CD14-positive monocyte (primary cell): ENCODE data around the gene ERGIC1. TPM values are rescaled to one million over a fixed set of nuclear protein-coding genes. Genes with fewer than 3 reads are reported as not detected.

Experiments
- DNase-seq, 3 donors: peaks; one replicate each; pipeline ENCODE4 v3.0.0-alpha.2; 2011 to 2022
- H2AFZ ChIP-seq: 2 replicates; pipeline ENCODE4 v1.6.0; 2012; ENCODE audit warnings: mild to moderate bottlenecking, low read depth, low read length, inconsistent platforms; ENCODE audit not compliant: insufficient read depth, poor library complexity, severe bottlenecking
- H3K27ac ChIP-seq, 2 donors: 1 replicate in 1 of 2; 2 replicates in 1 of 2; pipeline ENCODE4 v1.5.1; 2012 to 2013; ENCODE audit warnings: low read length in 2 of 2, control low read depth in 1 of 2, inconsistent platforms in 1 of 2, low read depth in 1 of 2, mild to moderate bottlenecking in 1 of 2
- H3K27me3 ChIP-seq, 2 donors: one replicate each; pipeline versions ENCODE4 v1.6.0 to v1.6.1; 2011 to 2013; ENCODE audit warnings: low read length in 2 of 2; ENCODE audit not compliant: control insufficient read depth in 2 of 2, insufficient read depth in 2 of 2
- H3K36me3 ChIP-seq, 2 donors: replicated peaks in 1 of 2; 1 replicate in 1 of 2; 2 replicates in 1 of 2; pipeline versions ENCODE4 v1.5.1 to v1.6.1; 2012 to 2013; ENCODE audit warnings: low read length in 2 of 2, control low read depth in 1 of 2, inconsistent platforms in 1 of 2, mild to moderate bottlenecking in 1 of 2; ENCODE audit not compliant: insufficient read depth in 2 of 2, control insufficient read depth in 1 of 2
- H3K4me1 ChIP-seq, 2 donors: 1 replicate in 1 of 2; 2 replicates in 1 of 2; pipeline versions ENCODE4 v1.5.1 to v1.6.1; 2012 to 2013; ENCODE audit warnings: low read length in 2 of 2, control low read depth in 1 of 2, inconsistent platforms in 1 of 2, mild to moderate bottlenecking in 1 of 2, moderate library complexity in 1 of 2; ENCODE audit not compliant: insufficient read depth in 2 of 2, control insufficient read depth in 1 of 2
- H3K4me2 ChIP-seq: replicated peaks from 2 replicates; pipeline ENCODE3; 2012; ENCODE audit warnings: low read length, moderate library complexity, mild to moderate bottlenecking; ENCODE audit not compliant: poor library complexity, severe bottlenecking; ENCODE audit errors: extremely low read depth
- H3K4me3 ChIP-seq, 3 experiments: fragments of 200-600 bp in 1 of 3; sonication (generic) in 1 of 3; replicated peaks in 1 of 3; 1 replicate in 2 of 3; 2 replicates in 1 of 3; pipeline ENCODE4 v1.5.1; 2011 to 2013; ENCODE audit warnings: low read length in 3 of 3, mild to moderate bottlenecking in 3 of 3, control low read depth in 2 of 3, low read depth in 2 of 3, inconsistent platforms in 1 of 3, moderate library complexity in 1 of 3
- H3K79me2 ChIP-seq: 2 replicates; pipeline ENCODE4 v1.6.0; 2012; ENCODE audit warnings: mild to moderate bottlenecking, control low read depth, inconsistent platforms, low read length, moderate library complexity; ENCODE audit not compliant: insufficient read depth
- H3K9ac ChIP-seq: 2 replicates; pipeline ENCODE4 v1.6.0; 2017; ENCODE audit warnings: low read length, mild to moderate bottlenecking; ENCODE audit not compliant: insufficient read depth, poor library complexity, severe bottlenecking
- H3K9me3 ChIP-seq, 2 donors: replicated peaks in 1 of 2; 1 replicate in 1 of 2; 2 replicates in 1 of 2; pipeline versions ENCODE4 v1.5.1 to v1.6.1; 2012 to 2013; ENCODE audit warnings: low read length in 2 of 2, control low read depth in 1 of 2; ENCODE audit not compliant: control insufficient read depth in 1 of 2, insufficient read depth in 1 of 2
- H4K20me1 ChIP-seq: 2 replicates; pipeline ENCODE4 v1.6.0; 2012; ENCODE audit warnings: mild to moderate bottlenecking, low read length, control low read depth, moderate library complexity; ENCODE audit not compliant: insufficient read depth
- H3K27ac Mint-ChIP-seq, 7 donors: one replicate each; pipeline ENCODE4 v1.8.0; 2020; ENCODE audit warnings: mild to moderate bottlenecking in 7 of 7, mixed read lengths in 7 of 7, moderate library complexity in 6 of 7, inconsistent platforms in 2 of 7
- H3K27me3 Mint-ChIP-seq, 3 donors: one replicate each; pipeline ENCODE4 v1.8.0; 2021 to 2022; ENCODE audit warnings: low read depth in 3 of 3, mild to moderate bottlenecking in 3 of 3, mixed read lengths in 3 of 3, moderate library complexity in 3 of 3, inconsistent platforms in 1 of 3
- H3K36me3 Mint-ChIP-seq, 2 donors: one replicate each; pipeline ENCODE4 v1.8.0; 2020; ENCODE audit warnings: mixed read lengths in 2 of 2, inconsistent platforms in 1 of 2, mild to moderate bottlenecking in 1 of 2
- H3K4me1 Mint-ChIP-seq: one replicate; pipeline ENCODE4 v1.8.0; 2020; ENCODE audit warnings: mild to moderate bottlenecking, mixed read lengths
- H3K4me3 Mint-ChIP-seq, 2 donors: one replicate each; pipeline ENCODE4 v1.8.0; 2020; ENCODE audit warnings: mild to moderate bottlenecking in 2 of 2, mixed read lengths in 2 of 2, moderate library complexity in 1 of 2
- H3K9me3 Mint-ChIP-seq, 7 donors: one replicate each; pipeline ENCODE4 v1.8.0; 2020 to 2022; ENCODE audit warnings: mixed read lengths in 7 of 7, mild to moderate bottlenecking in 6 of 7, moderate library complexity in 6 of 7, inconsistent platforms in 2 of 7
- CTCF ChIP-seq: fragments of 200-600 bp; IDR thresholded peaks from one replicate; pipeline ENCODE4 v1.8.0; 2022; ENCODE audit warnings: antibody characterized with exemption, mild to moderate bottlenecking
- WGBS: methylation state at CpG from one replicate; pipeline ENCODE4 v1.1.5; 2013; ENCODE audit warnings: missing lambda C conversion rate; ENCODE audit not compliant: insufficient coverage; 5-methylcytosine and 5-hydroxymethylcytosine counted together
- intact Hi-C, 2 donors: fragments of 100-400 bp; cut with micrococcal nuclease; formaldehyde crosslinking; loops; one replicate each; pipeline versions ENCODE4 v1.15.0 to v1.15.1; 2023
- polyA plus RNA-seq, 3 donors: library from polyadenylated mRNA; depleted of rRNA in 1 of 3; unstranded in 2 of 3; stranded (reverse) in 1 of 3; fragments of 300-500 nt in 2 of 3; fragments of >200 nt in 1 of 3; fragmentation: Illumina TruSeq in 2 of 3; gene quantifications; 1 replicate in 2 of 3; 2 replicates in 1 of 3; pipeline ENCODE4 v1.2.3, GENCODE V29; 2012 to 2021

Gene ERGIC1
- polyA plus RNA-seq, 3 donors, result 28.3 to 76.2 (median 34.1) TPM

DNA sequence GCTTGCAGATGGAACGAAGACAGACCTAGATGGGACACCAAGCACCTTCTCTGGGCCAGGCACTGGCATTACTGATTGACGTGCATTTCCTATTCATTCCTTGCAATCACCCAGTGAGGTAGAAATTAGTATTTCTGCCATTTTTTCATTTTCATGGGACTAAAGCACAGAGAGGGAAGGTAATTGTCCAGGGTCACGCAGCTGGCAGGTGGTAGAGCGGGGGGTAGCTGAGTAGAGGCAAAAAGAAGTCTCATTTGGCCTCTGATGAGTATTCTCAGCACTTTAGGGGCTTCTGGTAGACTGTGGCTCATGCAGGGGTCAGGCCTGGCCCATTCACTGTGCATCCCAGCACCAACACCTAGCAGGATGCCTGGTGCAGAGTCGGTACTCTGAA, 43.6 kb upstream of the ERGIC1 start:
- WGBS, result 71% methylated on average over 2 of the region's 5 CpGs
- Histone ChIP-seq H3K9ac (no peak overlapping the region), H4K20me1 (no peaks in the 10 kb centered on the region), H3K4me2 (no peak overlapping the region), H3K27ac (no peak overlapping the region), H3K9me3 (peaks cover 0 to 10% of the 10 kb centered on the region in 2 donors), H3K79me2 (no peaks in the 10 kb centered on the region), H3K27me3 (no peaks in the 10 kb centered on the region), H2AFZ (no peak overlapping the region), H3K4me1 (peaks cover 42 to 61% of the 10 kb centered on the region in 2 donors), H3K4me3 (no peak overlapping the region), H3K36me3 (no peaks in the 10 kb centered on the region)
- Mint-ChIP-seq H3K4me1 (peaks cover 37% of the 10 kb centered on the region), H3K27me3 (peaks cover 0 to 2% (median 0%) of the 10 kb centered on the region in 3 donors), H3K4me3 (no peak overlapping the region), H3K9me3 (peaks cover 6 to 16% (median 11%) of the 10 kb centered on the region in 7 donors), H3K36me3 (peaks cover 7 to 12% of the 10 kb centered on the region in 2 donors), H3K27ac (peak overlapping the region in 2 of 7 donors; percentile 36 to 81)
- no peak for DNase-seq
- no peak for TF ChIP-seq CTCF
- intact Hi-C loops, result no loop called here

DNA sequence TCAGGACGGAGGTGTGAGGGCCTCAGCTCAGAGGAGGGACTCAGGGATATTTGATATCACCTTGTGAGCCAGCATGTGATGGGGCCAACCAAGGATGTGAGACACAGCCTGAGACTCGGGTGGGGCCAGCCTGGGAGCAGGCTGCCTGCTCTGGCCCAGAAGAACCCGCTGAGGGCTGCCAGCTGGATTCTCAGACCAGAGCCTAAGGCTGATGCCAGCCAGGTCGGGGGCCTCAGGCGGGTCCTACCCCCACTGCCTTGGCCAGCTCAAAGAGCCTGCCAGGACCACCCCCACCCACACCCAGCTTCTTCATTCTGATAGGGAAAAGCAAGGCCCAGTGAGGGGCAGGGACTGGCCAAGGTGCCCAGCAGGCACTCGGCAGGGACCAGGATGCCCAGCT, 42.8 kb upstream of the ERGIC1 start:
- H3K36me3 ChIP-seq, result no peaks in the 10 kb centered on the region
- H3K4me2 ChIP-seq, result no peak overlapping the region
- no peak for TF ChIP-seq CTCF
- intact Hi-C loops, result no loop called here
- H4K20me1 ChIP-seq, result no peaks in the 10 kb centered on the region
- Mint-ChIP-seq H3K27me3 (peaks cover 0 to 2% (median 0%) of the 10 kb centered on the region in 3 donors), H3K36me3 (peaks cover 7 to 12% of the 10 kb centered on the region in 2 donors), H3K27ac (peak overlapping the region in 3 of 7 donors; percentile 5 to 80 (median 12)), H3K9me3 (peaks cover 6 to 16% (median 11%) of the 10 kb centered on the region in 7 donors), H3K4me1 (peaks cover 43% of the 10 kb centered on the region), H3K4me3 (no peak overlapping the region)
- no peaks in the 10 kb centered on the region for H3K27me3 ChIP-seq
- no peaks in the 10 kb centered on the region for H3K79me2 ChIP-seq
- no peak overlapping the region for H3K27ac ChIP-seq
- peaks cover 0 to 10% of the 10 kb centered on the region in 2 donors for H3K9me3 ChIP-seq
- no peak overlapping the region for H3K9ac ChIP-seq
- no peak overlapping the region for H2AFZ ChIP-seq
- peaks cover 50 to 69% of the 10 kb centered on the region in 2 donors for H3K4me1 ChIP-seq
- no peak overlapping the region for H3K4me3 ChIP-seq
- peak in 1 of 3 donors; percentile 5 for DNase-seq
- WGBS, result 90% methylated on average over 6 of the region's 6 CpGs
